GM18867 (cell line): ENCODE results near the gene CXCL12.

Source experiments
- ATAC-seq: cut with Tn5 transposase; IDR thresholded peaks from one replicate; pipeline ENCODE4 v1.9.1; 2021; ENCODE audit warnings: mild to moderate bottlenecking, moderate library complexity; ENCODE audit not compliant: unreplicated experiment

CXCL12 gene

GRCh38 chr10:44335330-44336021 lies 49.4 kb downstream of the CXCL12 start:
- ATAC-seq: no peak

GRCh38 chr10:44334621-44335184 lies 50.2 kb downstream of the CXCL12 start:
- no peak for ATAC-seq

DNA sequence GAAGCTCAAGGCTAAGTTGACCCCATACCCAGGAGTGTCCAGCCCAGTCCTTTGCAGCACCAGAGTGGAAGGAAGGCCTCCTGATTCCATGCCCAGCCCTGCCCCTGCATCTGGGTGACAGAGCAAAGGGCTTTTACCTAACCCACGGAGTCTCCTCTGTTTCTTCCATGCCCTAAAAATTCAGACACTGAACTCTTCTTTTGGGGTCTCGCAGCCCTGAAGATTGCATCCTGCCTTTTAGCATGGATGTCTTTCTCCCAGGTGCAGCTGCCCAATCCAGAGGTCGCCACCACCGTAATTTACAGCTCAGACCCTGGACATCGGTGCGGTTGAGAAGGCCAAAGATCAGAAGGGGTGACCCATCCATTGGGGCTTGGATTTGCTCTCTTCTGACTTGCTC lies 50.8 kb downstream of the CXCL12 start:
- no peak for ATAC-seq

- ATAC-seq: no peak
Observed at GRCh38 chr10:44333511-44333910, 51.4 kb downstream of the CXCL12 start.

- ATAC-seq: no peak
Observed at GRCh38 chr10:44332465-44332864, 52.4 kb downstream of the CXCL12 start.

DNA sequence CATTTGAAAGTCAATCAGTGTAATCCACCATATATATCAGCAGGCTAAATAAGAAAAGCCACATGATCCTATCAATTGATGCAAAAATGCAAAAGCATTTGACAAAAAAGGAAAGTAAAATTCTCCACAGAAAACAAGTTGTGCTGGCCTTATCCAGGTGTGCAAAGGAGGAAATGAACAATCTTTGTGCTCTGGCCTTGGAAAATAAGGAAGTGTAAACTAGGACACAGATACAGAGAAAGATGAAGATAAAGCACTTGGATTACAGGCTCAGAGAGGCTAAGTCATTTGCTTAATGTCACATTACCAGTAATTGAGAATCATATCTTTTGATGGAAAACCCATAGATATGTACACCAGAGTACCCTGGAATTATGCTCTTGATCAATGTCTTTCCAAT lies 54.5 kb downstream of the CXCL12 start:
- ATAC-seq: no peak

GRCh38 chr10:44327461-44327860 lies 57.4 kb downstream of the CXCL12 start:
- no peak for ATAC-seq
